Smooth muscle cell (in vitro differentiated cells): ENCODE results near the gene MED26. TPM values are rescaled to one million over a fixed set of nuclear protein-coding genes. Genes with fewer than 3 reads are reported as not detected.

Experiments
- DNase-seq: peaks from one replicate; lab custom pipeline; 2025; ENCODE audit not compliant: unreplicated experiment; lab: John Stamatoyannopoulos, UW
- H2AFZ ChIP-seq: fragments of 200-600 bp; sonication (generic); 2 replicates; pipeline ENCODE4 v1.6.0; 2016; ENCODE audit warnings: antibody characterized with exemption, low read depth, mild to moderate bottlenecking
- H3F3A ChIP-seq: fragments of 200-600 bp; sonication (generic); 2 replicates; pipeline ENCODE4 v1.6.0; 2017; ENCODE audit warnings: antibody characterized with exemption, low read depth
- H3K27ac ChIP-seq: fragments of 200-600 bp; sonication (generic); 2 replicates; pipeline ENCODE4 v1.5.1; 2016; ENCODE audit warnings: low read depth, mild to moderate bottlenecking
- H3K27me3 ChIP-seq: fragments of 200-600 bp; sonication (generic); 2 replicates; pipeline ENCODE4 v1.6.1; 2016; ENCODE audit warnings: low read depth, mild to moderate bottlenecking
- H3K36me3 ChIP-seq: fragments of 200-600 bp; sonication (generic); 2 replicates; pipeline ENCODE4 v1.5.1; 2016; ENCODE audit warnings: low read depth
- H3K4me1 ChIP-seq: fragments of 200-600 bp; sonication (generic); 2 replicates; pipeline ENCODE4 v1.5.1; 2016; ENCODE audit warnings: low read depth
- H3K4me2 ChIP-seq: fragments of 200-600 bp; sonication (generic); 2 replicates; pipeline ENCODE4 v1.6.0; 2016; ENCODE audit warnings: mild to moderate bottlenecking
- H3K4me3 ChIP-seq: fragments of 200-600 bp; sonication (generic); 2 replicates; pipeline ENCODE4 v1.5.1; 2016; ENCODE audit warnings: mild to moderate bottlenecking
- H3K79me2 ChIP-seq: fragments of 200-600 bp; sonication (generic); 2 replicates; pipeline ENCODE4 v1.6.0; 2016; ENCODE audit warnings: low read depth, mild to moderate bottlenecking
- H3K9ac ChIP-seq: fragments of 200-600 bp; sonication (generic); 2 replicates; pipeline ENCODE4 v1.6.0; 2016; ENCODE audit warnings: low read depth
- H3K9me3 ChIP-seq: fragments of 200-600 bp; sonication (generic); replicated peaks from 2 replicates; pipeline ENCODE4 v1.5.1; 2016; ENCODE audit warnings: low read depth
- H4K20me1 ChIP-seq: fragments of 200-600 bp; sonication (generic); 2 replicates; pipeline ENCODE4 v1.6.0; 2016; ENCODE audit warnings: low read depth
- CTCF ChIP-seq: fragments of 200-600 bp; sonication (generic); IDR thresholded peaks from 2 replicates; pipeline ENCODE4 v1.5.1; 2017; ENCODE audit warnings: borderline replicate concordance, mild to moderate bottlenecking, antibody characterized with exemption; ENCODE audit not compliant: insufficient read depth, poor library complexity, severe bottlenecking
- WGBS: methylation state at CpG from one replicate; pipeline ENCODE4 v1.1.7; 2016; ENCODE audit warnings: low lambda C conversion rate; 5-methylcytosine and 5-hydroxymethylcytosine counted together
- polyA plus RNA-seq: library from polyadenylated mRNA; unstranded; fragments of >200 nt; fragmentation: Nextera tagmentation; extraction: Ambion mirVana; gene quantifications from 2 replicates; pipeline ENCODE4 v1.2.1, GENCODE V29; 2016
- total RNA-seq: library from RNA; depleted of rRNA; stranded (reverse); fragments of >200 nt; gene quantifications from 2 replicates; pipeline ENCODE4 v1.2.3, GENCODE V29; 2014

The MED26 gene
- total and polyA plus RNA-seq, 2 experiments from 2014 or later = 6.3 to 9.6 TPM

DNA sequence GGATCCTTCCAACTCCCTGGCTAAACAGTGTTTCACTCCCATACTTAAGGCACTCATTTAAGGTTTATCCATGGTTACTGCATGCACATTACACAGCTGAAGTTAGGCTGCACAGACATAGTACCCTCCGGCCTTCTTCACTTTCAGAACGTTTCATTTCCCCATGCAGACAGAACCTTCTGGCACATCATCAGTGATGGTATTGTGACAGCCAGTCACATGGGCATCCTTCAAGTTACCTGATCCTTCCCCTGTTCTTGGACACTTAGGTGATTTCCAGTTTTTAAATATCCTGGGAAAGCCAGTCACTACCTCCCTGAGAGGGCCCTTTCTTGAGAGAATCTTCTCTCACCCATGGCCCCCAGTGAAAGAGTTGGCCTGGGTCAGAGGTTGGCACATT, 22.8 kb upstream of the MED26 start:
- H3K27me3 ChIP-seq = no peaks in the 10 kb centered on the region
- no peak for TF ChIP-seq CTCF
- no peak overlapping the region for H3K4me2 ChIP-seq
- DNase-seq = no peak
- no peaks in the 10 kb centered on the region for H3K36me3 ChIP-seq
- no peak overlapping the region for H3K27ac ChIP-seq
- H3K4me1 ChIP-seq = no peaks in the 10 kb centered on the region
- no peak overlapping the region for H3K9ac ChIP-seq
- H3F3A ChIP-seq = no peaks in the 10 kb centered on the region
- H4K20me1 ChIP-seq = peaks cover 30% of the 10 kb centered on the region
- H2AFZ ChIP-seq = no peak overlapping the region
- no peak overlapping the region for H3K4me3 ChIP-seq
- H3K79me2 ChIP-seq = peaks cover 15% of the 10 kb centered on the region
- no peaks in the 10 kb centered on the region for H3K9me3 ChIP-seq
- 100% methylated on average over 2 of the region's 2 CpGs for WGBS

- H4K20me1 ChIP-seq = peaks cover 32% of the 10 kb centered on the region
- no peak for DNase-seq
- no peaks in the 10 kb centered on the region for H3F3A ChIP-seq
- H3K36me3 ChIP-seq = no peaks in the 10 kb centered on the region
- H3K4me2 ChIP-seq = no peak overlapping the region
- H3K9ac ChIP-seq = no peak overlapping the region
- WGBS = 97% methylated on average over 9 of the region's 9 CpGs
- no peaks in the 10 kb centered on the region for H3K4me1 ChIP-seq
- no peaks in the 10 kb centered on the region for H3K27me3 ChIP-seq
- peaks cover 15% of the 10 kb centered on the region for H3K79me2 ChIP-seq
- TF ChIP-seq CTCF = no peak
- no peak overlapping the region for H2AFZ ChIP-seq
- H3K4me3 ChIP-seq = no peak overlapping the region
- H3K9me3 ChIP-seq = no peaks in the 10 kb centered on the region
- H3K27ac ChIP-seq = no peak overlapping the region
Measured at GRCh38 chr19:16649734-16650133, 21.7 kb upstream of the MED26 start.

DNA sequence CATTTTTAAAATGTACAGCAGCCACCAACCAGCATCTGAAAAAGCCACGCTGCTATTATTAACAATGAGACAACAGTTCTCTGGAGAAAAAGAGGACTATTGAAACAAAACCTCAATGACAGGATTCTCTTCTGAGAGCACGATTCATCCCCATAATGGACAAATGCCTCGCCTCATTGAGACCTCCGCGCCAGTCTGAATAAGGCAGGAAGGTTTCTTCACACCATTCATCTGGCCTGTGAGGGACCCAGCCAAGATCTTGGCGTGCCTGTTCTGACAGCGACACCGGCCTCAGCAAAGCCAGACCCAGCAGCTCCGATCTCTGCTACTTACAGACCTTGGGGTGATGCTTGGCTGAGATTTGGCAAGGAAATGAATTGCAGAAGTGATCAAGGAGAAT, 17.1 kb upstream of the MED26 start:
- no peaks in the 10 kb centered on the region for H3K36me3 ChIP-seq
- WGBS = 97% methylated on average over 9 of the region's 9 CpGs
- H3K9ac ChIP-seq = no peak overlapping the region
- DNase-seq = no peak
- H3K4me2 ChIP-seq = no peak overlapping the region
- peaks cover 52% of the 10 kb centered on the region for H3K79me2 ChIP-seq
- no peaks in the 10 kb centered on the region for H3F3A ChIP-seq
- no peak overlapping the region for H3K27ac ChIP-seq
- TF ChIP-seq CTCF = no peak
- no peaks in the 10 kb centered on the region for H3K4me1 ChIP-seq
- H3K27me3 ChIP-seq = no peaks in the 10 kb centered on the region
- H2AFZ ChIP-seq = no peak overlapping the region
- H3K4me3 ChIP-seq = no peak overlapping the region
- peaks cover 61% of the 10 kb centered on the region for H4K20me1 ChIP-seq
- no peaks in the 10 kb centered on the region for H3K9me3 ChIP-seq

GRCh38 chr19:16641695-16642094, 13.7 kb upstream of the MED26 start:
- Histone ChIP-seq H3K27me3 (no peaks in the 10 kb centered on the region), H3K27ac (no peak overlapping the region), H3K4me2 (no peak overlapping the region), H3K9me3 (no peaks in the 10 kb centered on the region), H3K9ac (no peak overlapping the region), H3K4me1 (no peaks in the 10 kb centered on the region), H3K36me3 (no peaks in the 10 kb centered on the region), H3K4me3 (no peak overlapping the region), H4K20me1 (peaks cover 83% of the 10 kb centered on the region), H3F3A (no peaks in the 10 kb centered on the region), H2AFZ (no peak overlapping the region), H3K79me2 (peaks cover 76% of the 10 kb centered on the region)
- no peak for TF ChIP-seq CTCF
- no peak for DNase-seq
- over 99% methylated on average over 10 of the region's 10 CpGs for WGBS
